ENCODE measurements around the gene PRKN.

PRKN gene

GRCh38 chr6:161674930-161675682, 1052.5 kb downstream of the PRKN start:
- DNase-seq = no peak

DNA sequence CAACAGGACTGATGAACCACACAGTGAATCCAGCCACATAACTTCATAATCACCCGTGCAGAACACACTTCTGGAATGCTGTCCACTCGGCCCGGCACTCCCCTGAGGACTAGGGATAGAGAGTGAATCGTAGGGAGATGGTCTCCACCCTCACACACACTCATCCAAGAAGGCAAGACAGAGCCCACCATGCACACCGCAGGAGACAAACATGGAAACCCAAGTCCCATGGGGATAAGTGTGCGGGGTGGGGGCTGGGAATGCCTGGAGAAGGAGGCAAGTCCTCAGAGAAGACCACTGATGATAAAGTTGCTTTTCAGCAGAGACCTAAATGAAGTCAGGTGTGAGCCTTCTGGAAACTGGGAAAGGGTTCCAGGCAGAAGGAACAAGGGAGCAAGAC, 1054.5 kb downstream of the PRKN start:
- DNase-seq = no peak

DNA sequence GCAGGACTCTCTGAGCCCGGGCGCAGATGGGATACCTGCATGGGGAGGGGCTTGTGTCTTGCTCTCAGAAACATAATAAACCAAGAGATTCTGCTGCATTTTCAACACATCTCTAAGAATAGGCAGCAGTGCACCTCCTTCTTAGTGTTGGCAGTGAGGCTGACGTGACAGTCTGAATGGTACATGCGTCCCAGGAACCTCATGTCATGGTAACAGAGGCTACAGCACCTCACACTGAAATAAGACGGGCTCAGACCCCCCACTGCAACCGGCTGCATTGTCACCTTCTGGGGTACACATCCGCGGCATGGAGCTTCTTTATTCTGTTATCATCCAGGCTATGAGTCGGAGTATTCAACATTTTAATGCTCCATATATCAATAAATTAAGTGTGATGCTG, 1056.4 kb downstream of the PRKN start:
- DNase-seq = no peak

GRCh38 chr6:161668665-161669064, 1058.9 kb downstream of the PRKN start:
- no peak for DNase-seq

DNA sequence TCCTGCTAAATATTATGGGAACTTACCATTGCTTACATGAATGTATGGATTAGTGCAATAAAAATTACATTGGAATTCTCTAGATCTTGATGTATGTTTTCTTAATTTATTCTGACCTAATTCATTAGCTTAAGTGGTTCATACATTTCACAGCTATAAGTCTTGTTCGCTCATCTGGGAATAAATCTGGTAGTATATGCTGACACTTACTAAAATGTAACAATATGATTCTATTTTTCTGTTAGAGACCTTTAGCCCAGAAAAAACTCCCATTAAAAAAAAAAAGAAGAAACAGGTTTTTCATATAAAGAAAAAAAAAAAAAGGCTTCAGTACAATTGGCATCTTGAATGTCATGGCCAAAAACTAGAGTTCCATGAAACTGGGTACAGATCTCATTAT, 1059.6 kb downstream of the PRKN start:
- no peak for DNase-seq

- no peak for DNase-seq
Measured at GRCh38 chr6:161663682-161664081, 1063.9 kb downstream of the PRKN start.

- DNase-seq = no peak
Measured at GRCh38 chr6:161660666-161661571, 1066.6 kb downstream of the PRKN start.

DNA sequence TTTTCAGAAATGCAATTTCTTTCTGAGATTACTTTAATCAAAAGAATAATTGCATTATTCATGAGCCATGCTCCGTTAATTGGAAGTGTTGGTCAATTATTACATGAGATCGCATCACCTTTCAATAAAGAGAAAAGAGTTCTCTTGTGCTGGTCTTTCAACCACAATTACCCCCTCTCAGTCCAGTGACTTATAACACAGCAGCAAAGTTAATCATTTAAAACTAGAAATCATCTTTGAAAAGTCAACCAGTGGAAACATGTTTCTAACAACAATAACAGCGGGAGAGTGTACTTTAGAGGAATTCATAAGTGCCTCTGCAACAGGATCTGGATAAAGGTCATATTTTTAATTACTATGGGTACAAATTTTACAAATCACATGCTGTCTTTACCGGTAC, 1069.4 kb downstream of the PRKN start:
- DNase-seq = no peak

DNA sequence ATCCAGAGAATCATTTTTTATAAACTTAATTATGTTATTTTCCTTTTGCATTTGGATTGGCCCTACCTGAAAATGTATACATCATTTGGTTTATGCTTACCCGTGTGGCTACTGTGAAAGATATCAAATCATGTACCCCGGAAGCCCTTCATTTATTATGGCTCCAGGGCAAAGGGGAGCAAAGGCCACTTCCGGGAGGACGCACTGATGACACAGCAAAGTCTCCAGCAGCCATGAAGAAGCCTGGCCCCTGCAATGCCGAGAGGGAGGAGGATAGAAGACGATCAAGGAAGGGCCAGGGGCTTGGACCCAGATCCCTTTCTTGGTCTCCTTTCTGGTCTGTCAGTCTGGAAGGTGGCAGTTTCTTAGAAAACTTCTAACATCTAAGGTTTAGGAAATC, 1073.4 kb downstream of the PRKN start:
- DNase-seq = no peak

DNA sequence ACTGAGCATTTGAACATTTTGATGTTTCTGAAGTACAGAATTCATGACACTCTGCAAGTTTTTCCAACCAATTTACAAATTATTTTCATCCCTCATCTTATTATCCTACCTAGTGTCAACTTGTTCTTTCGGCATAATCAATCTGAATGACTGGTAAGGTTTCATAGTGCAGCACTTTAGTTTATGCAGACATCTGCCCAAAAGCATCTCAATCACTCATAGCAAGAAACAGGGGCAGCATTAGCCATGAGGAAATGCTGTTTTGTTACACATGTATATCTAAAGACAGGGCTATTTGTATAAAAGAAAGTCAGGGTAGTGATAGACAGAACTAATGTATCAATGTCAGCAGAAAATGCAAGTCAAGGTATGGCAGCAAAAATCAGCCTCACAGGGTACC, 1075.6 kb downstream of the PRKN start:
- DNase-seq = no peak

- DNase-seq = no peak
Measured at GRCh38 chr6:161649841-161650240, 1077.7 kb downstream of the PRKN start.

DNA sequence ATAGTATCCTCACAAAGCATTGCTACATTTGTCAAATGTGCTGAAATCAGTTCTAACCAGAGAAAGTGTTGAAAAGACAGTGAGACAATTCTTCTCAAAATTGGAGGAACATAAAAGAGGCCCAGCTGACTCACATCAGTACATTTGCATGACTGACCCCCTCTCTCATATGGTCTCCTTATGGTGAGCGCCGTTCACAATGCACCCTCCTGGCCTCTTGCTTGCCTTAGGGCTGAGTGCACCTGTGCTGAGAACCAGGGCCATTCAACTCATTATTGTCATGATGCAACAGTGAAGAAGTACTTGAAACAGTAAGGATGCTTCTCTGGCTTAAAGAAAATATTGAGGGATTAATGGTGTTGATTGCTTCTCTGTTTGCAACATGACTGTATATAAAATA, 1078.5 kb downstream of the PRKN start:
- DNase-seq = no peak

DNA sequence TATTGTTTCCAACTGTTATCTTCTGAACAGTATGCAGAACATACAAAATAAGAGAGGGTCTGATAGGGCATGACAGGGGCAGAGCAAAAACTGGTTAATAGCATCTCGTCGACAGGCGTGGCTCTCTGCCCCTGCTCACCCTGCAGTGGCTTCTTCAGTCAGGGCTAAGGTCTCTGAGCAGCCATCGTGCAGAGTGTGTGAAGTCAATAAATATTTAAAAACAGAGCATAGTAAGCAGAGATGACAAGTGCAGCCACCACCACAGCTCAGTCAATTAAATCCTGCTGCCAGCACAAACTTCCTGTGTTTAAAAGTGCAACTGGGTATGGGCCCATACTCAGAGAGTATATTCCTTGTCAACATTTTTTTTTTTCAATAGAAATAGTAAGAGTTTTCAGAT, 1080.3 kb downstream of the PRKN start:
- no peak for DNase-seq

GRCh38 chr6:161644521-161644920, 1083.0 kb downstream of the PRKN start:
- DNase-seq = peak in 1 of 51 donors; percentile 3

GRCh38 chr6:161641175-161641574, 1086.4 kb downstream of the PRKN start:
- no peak for DNase-seq

DNA sequence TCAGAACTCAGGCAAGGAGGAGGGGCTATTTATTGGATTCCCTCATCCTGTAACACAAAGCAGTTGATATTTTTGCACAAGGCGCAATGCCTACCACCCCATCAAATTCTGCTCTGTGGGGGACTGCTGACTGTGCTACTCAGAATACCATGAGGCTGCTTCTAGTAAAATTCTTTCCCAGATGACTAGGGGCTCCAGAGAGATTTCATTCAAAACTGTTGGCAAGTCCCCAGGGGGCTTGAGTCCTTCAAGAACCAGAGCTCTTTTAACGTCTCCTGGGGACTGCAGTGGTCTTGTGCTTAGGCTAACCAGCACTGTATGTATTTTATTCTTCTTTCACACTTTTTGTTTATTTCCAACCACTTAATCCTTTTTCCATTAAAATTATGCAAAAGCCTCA, 1087.8 kb downstream of the PRKN start:
- peak in 19 of 51 donors; percentile 2 to 51 (median 14) for DNase-seq

GRCh38 chr6:161637658-161638057, 1089.9 kb downstream of the PRKN start:
- DNase-seq = no peak

DNA sequence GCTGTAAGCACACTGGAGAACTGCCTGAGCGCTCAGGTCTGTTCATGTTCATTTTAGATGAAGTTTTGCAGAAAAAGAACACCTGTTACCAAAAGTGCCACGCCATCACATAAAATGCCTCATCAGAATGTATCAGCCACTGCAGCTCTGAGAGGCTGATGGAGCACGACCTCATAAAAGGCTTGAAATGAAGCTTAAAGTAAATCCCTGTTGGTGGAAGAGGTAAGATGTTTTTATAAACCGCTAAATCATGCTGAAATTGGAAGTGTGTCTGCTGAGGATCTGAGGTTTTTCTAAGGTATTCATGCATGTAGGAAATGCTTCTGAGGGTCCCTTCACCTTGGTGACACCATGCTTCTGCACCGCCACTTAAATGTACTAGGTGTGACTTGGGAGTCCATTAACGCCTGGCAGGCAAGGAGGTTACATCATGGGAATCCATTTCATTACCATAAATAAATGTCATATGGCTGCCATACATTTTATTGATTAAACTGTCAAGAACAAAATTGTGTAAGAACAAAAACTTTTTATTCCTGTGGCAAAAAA, 1090.6 kb downstream of the PRKN start:
- DNase-seq = no peak

- no peak for DNase-seq
Measured at GRCh38 chr6:161635975-161636374, 1091.6 kb downstream of the PRKN start.

DNA sequence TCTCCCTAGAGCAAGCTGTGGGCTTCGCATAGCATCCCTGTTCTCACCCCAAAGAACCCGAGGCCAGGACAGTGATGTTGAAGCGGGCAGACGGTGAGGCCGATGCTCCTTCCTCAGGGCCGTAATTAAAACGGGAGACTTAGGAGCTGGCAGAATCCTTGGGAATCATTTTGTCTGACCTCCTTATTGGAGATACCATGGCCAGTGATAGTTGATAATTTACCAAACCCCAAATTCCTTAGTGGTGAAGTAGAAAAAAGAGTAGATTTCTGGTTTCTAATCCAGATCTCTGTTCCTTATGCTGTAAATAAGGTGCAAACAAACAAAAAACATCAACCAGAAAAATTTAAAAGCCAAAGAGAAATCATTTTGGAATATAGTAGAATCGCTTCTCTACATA, 1092.7 kb downstream of the PRKN start:
- no peak for DNase-seq

DNA sequence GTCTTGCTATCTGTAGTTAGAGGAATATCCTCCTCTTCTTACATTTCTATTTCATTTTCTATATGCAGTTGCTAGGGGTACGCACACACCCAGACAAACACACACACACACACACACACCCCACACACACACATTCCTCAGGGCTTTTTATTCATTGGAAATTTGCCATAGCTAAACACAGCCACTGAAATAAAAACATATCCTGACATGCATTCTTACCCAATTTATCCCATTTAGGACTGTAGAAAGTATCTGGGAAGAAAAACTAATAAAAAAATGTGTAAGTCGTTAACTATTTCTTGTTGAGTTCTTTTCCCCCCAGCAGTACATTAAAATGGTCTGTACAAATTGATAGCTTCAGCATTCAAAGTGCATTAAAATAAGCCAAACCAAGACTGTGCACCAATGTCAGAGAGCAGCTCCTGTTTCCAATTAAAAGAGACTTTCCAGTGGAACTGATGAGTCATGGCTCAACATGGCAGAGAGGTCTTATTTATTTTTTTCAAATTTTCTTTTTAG, 1095.8 kb downstream of the PRKN start:
- DNase-seq = no peak

DNA sequence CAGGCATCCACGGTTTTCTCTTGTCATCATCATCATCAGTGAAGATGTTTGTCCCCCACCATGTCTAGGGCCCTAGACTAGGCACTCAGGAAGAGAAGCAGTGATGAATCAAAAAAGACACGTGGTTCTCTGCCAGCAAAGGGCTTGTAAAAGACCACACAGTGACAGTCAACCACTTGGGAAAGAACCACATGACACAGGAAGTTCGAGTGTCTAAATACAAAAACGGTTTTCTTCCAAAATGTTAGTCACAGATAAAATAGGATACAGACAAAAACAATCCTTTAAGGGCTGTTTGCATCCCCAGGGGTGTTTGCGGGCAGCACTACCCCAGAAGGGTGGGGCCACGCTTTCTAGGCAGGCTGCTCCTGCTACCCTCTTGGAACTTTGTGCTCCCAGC, 1096.9 kb downstream of the PRKN start:
- no peak for DNase-seq

Data from hypothalamus (tissue), 51 donors.